Measurements from ENCODE around the gene KRTAP10-11.

- TF ChIP-seq, protein P1, sequence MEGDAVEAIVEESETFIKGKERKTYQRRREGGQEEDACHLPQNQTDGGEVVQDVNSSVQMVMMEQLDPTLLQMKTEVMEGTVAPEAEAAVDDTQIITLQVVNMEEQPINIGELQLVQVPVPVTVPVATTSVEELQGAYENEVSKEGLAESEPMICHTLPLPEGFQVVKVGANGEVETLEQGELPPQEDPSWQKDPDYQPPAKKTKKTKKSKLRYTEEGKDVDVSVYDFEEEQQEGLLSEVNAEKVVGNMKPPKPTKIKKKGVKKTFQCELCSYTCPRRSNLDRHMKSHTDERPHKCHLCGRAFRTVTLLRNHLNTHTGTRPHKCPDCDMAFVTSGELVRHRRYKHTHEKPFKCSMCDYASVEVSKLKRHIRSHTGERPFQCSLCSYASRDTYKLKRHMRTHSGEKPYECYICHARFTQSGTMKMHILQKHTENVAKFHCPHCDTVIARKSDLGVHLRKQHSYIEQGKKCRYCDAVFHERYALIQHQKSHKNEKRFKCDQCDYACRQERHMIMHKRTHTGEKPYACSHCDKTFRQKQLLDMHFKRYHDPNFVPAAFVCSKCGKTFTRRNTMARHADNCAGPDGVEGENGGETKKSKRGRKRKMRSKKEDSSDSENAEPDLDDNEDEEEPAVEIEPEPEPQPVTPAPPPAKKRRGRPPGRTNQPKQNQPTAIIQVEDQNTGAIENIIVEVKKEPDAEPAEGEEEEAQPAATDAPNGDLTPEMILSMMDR (IDR thresholded peaks at IDR 0.05), result no peak
- TF ChIP-seq EP300 (IDR thresholded peaks at IDR 0.05), result no peak
- TF ChIP-seq POLR2A (IDR thresholded peaks at IDR 0.05), result no peak
- no peak for TF ChIP-seq POLR2AphosphoS5 (IDR thresholded peaks at IDR 0.05)
Observed at GRCh38 chr21:44684077-44684476, 37.9 kb downstream of the KRTAP10-11 start.
